ENCODE data around the gene BCAS1.

DNA sequence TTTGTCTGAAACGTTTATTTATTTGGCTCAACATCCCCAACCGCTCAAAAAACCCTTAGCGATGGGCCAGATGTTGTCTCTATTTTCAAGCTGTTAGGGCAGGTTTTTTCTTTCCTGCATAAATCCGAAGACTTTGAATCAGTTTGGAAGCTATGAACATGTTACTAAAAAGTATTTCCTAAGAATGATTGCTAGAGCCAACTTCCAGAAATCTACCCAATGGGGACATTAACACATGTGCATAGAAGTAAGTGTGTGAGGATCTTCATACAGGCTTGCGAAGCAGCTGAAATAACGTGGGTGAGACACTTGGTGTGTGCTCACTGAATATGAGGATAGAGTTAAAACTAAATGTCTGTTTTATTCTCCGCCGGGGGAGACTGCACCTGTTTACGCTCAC lies 106.8 kb downstream of the BCAS1 start:
- TF ChIP-seq, protein P1, sequence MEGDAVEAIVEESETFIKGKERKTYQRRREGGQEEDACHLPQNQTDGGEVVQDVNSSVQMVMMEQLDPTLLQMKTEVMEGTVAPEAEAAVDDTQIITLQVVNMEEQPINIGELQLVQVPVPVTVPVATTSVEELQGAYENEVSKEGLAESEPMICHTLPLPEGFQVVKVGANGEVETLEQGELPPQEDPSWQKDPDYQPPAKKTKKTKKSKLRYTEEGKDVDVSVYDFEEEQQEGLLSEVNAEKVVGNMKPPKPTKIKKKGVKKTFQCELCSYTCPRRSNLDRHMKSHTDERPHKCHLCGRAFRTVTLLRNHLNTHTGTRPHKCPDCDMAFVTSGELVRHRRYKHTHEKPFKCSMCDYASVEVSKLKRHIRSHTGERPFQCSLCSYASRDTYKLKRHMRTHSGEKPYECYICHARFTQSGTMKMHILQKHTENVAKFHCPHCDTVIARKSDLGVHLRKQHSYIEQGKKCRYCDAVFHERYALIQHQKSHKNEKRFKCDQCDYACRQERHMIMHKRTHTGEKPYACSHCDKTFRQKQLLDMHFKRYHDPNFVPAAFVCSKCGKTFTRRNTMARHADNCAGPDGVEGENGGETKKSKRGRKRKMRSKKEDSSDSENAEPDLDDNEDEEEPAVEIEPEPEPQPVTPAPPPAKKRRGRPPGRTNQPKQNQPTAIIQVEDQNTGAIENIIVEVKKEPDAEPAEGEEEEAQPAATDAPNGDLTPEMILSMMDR (IDR thresholded peaks at IDR 0.05) = no peak
- TF ChIP-seq POLR2A (IDR thresholded peaks at IDR 0.05) = no peak

Measured in body of pancreas (tissue), 4 donors.